CD8-positive, alpha-beta memory T cell (primary cell): ENCODE results near the gene WT1. TPM values are rescaled to one million over a fixed set of nuclear protein-coding genes. Genes with fewer than 3 reads are reported as not detected.

Source experiments
- CTCF ChIA-PET: fragments of 350-600 bp; sonication (Branson Sonifier 250); formaldehyde crosslinking; loops from one replicate; lab custom pipeline; 2021; ENCODE audit warnings: antibody characterized with exemption; lab: Charles Lee
- POLR2A ChIA-PET: fragments of 350-600 bp; sonication (Branson Sonifier 250); formaldehyde crosslinking; loops from one replicate; lab custom pipeline; 2021; ENCODE audit warnings: antibody characterized with exemption; lab: Charles Lee
- DNase-seq, 5 donors: peaks; one replicate each; pipeline versions ENCODE4 v3.0.0 to v3.0.0-alpha.2; 2020 to 2022; ENCODE audit warnings: mixed read lengths in 1 of 5
- H3K27ac ChIP-seq: one replicate; pipeline ENCODE4 v1.7.0; 2013; ENCODE audit warnings: low read depth, mild to moderate bottlenecking, low read length, moderate library complexity
- H3K27me3 ChIP-seq: 2 replicates; pipeline ENCODE4 v1.7.0; 2013; ENCODE audit warnings: low read length, mild to moderate bottlenecking; ENCODE audit not compliant: insufficient read depth, poor library complexity, severe bottlenecking
- H3K36me3 ChIP-seq: 2 replicates; pipeline ENCODE4 v1.7.0; 2013; ENCODE audit warnings: mild to moderate bottlenecking, low read length, moderate library complexity; ENCODE audit not compliant: insufficient read depth
- H3K4me1 ChIP-seq: 2 replicates; pipeline ENCODE4 v1.7.0; 2013; ENCODE audit warnings: mild to moderate bottlenecking, low read length, moderate library complexity; ENCODE audit not compliant: insufficient read depth
- H3K4me3 ChIP-seq: 2 replicates; pipeline ENCODE4 v1.7.0; 2013; ENCODE audit warnings: mild to moderate bottlenecking, low read length
- H3K9me3 ChIP-seq: 2 replicates; pipeline ENCODE4 v1.7.0; 2013; ENCODE audit warnings: mild to moderate bottlenecking, low read length
- H3K27ac Mint-ChIP-seq, 8 donors: one replicate each; pipeline ENCODE4 v1.8.0; 2020 to 2021; ENCODE audit warnings: mixed read lengths in 8 of 8, mild to moderate bottlenecking in 6 of 8, inconsistent platforms in 3 of 8, moderate library complexity in 3 of 8
- H3K27me3 Mint-ChIP-seq, 2 donors: one replicate each; pipeline ENCODE4 v1.8.0; 2020 to 2021; ENCODE audit warnings: mixed read lengths in 2 of 2, mild to moderate bottlenecking in 1 of 2, moderate library complexity in 1 of 2
- H3K36me3 Mint-ChIP-seq, 3 donors: one replicate each; pipeline ENCODE4 v1.8.0; 2020 to 2021; ENCODE audit warnings: mixed read lengths in 3 of 3, inconsistent platforms in 1 of 3, mild to moderate bottlenecking in 1 of 3
- H3K4me1 Mint-ChIP-seq, 3 donors: one replicate each; pipeline ENCODE4 v1.8.0; 2020 to 2021; ENCODE audit warnings: mixed read lengths in 3 of 3, inconsistent platforms in 1 of 3, mild to moderate bottlenecking in 1 of 3
- H3K4me3 Mint-ChIP-seq, 7 donors: one replicate each; pipeline ENCODE4 v1.8.0; 2020 to 2021; ENCODE audit warnings: mixed read lengths in 7 of 7, mild to moderate bottlenecking in 6 of 7, moderate library complexity in 4 of 7, inconsistent platforms in 2 of 7
- H3K9me3 Mint-ChIP-seq, 5 donors: one replicate each; pipeline ENCODE4 v1.8.0; 2020 to 2022; ENCODE audit warnings: mixed read lengths in 5 of 5, mild to moderate bottlenecking in 3 of 5, moderate library complexity in 2 of 5, inconsistent platforms in 1 of 5
- polyA plus RNA-seq: library from polyadenylated mRNA; unstranded; fragments of 300-500 nt; fragmentation: Illumina TruSeq; gene quantifications from one replicate; pipeline ENCODE4 v1.2.3, GENCODE V29; 2021
- total RNA-seq, 2 experiments: library from RNA; stranded (reverse); gene quantifications; one replicate each; pipeline ENCODE4 v1.2.3, GENCODE V29; 2021

WT1 gene
- total and polyA plus RNA-seq, 3 experiments from 2014 or later = not detected

DNA sequence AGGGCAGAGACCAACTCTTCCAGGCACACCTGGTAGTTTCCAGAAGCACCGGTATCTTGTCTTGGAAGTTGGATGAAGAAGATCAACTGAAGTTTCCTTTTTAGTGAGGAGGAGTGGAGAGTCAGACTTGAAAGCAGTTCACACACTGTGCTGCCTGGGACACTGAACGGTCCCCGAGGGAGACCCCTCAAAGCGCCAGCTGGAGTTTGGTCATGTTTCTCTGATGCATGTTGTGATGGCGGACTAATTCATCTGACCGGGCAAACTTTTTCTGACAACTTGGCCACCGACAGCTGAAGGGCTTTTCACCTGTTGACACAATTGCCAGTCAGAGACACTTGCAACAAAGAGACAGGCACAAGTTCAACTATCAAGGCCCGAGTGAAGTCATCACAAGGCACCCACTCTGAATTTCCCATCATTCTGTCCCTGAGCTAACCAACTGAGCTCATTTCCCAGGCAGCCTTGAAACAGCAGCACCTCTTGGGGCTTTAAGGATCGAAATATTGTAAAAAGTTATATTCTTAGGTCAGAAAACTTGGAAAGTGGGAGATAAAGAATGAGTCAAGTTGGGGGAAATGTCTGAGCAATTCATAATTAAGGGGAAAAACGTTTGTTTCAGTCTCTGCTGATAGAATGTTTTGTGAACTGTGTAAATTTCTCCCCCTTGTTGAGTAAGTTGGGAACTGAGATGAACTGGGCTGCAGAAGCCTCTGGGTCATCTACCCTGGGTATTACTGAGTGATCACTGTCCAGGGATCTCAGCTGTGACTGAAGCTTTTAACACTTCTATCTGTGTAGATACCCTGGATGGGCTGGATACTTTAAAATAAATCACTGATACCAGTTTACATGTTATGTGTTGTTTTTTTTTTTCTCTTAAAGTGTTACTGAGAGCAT is 46.2 kb downstream of the WT1 start:
- POLR2A ChIA-PET = no interaction called here
- H3K27ac ChIP-seq = no peak overlapping the region
- H3K4me1 ChIP-seq = no peaks in the 10 kb centered on the region
- no peaks in the 10 kb centered on the region for H3K27me3 ChIP-seq
- no peak overlapping the region for H3K4me3 Mint-ChIP-seq
- H3K4me3 ChIP-seq = no peak overlapping the region
- no peak for DNase-seq
- no peaks in the 10 kb centered on the region for H3K36me3 ChIP-seq
- H3K36me3 Mint-ChIP-seq = no peaks in the 10 kb centered on the region
- H3K9me3 Mint-ChIP-seq = no peaks in the 10 kb centered on the region
- peaks cover 5 to 15% of the 10 kb centered on the region in 2 donors for H3K27me3 Mint-ChIP-seq
- H3K4me1 Mint-ChIP-seq = no peaks in the 10 kb centered on the region
- no peaks in the 10 kb centered on the region for H3K9me3 ChIP-seq
- CTCF ChIA-PET = no interaction called here
- no peak overlapping the region for H3K27ac Mint-ChIP-seq

GRCh38 chr11:32388365-32388764 is 47.0 kb downstream of the WT1 start:
- Histone ChIP-seq H3K27me3 (no peaks in the 10 kb centered on the region), H3K4me1 (no peaks in the 10 kb centered on the region), H3K9me3 (no peaks in the 10 kb centered on the region), H3K27ac (no peak overlapping the region), H3K4me3 (no peak overlapping the region), H3K36me3 (no peaks in the 10 kb centered on the region)
- Mint-ChIP-seq H3K36me3 (no peaks in the 10 kb centered on the region), H3K27me3 (peaks cover 2 to 17% of the 10 kb centered on the region in 2 donors), H3K4me3 (no peak overlapping the region), H3K4me1 (no peaks in the 10 kb centered on the region), H3K27ac (no peak overlapping the region), H3K9me3 (no peaks in the 10 kb centered on the region)
- ChIA-PET POLR2A (no interaction called here), CTCF (no interaction called here)
- no peak for DNase-seq

GRCh38 chr11:32387411-32387810 is 47.9 kb downstream of the WT1 start:
- ChIA-PET CTCF (no interaction called here), POLR2A (no interaction called here)
- no peaks in the 10 kb centered on the region for H3K4me1 ChIP-seq

DNA sequence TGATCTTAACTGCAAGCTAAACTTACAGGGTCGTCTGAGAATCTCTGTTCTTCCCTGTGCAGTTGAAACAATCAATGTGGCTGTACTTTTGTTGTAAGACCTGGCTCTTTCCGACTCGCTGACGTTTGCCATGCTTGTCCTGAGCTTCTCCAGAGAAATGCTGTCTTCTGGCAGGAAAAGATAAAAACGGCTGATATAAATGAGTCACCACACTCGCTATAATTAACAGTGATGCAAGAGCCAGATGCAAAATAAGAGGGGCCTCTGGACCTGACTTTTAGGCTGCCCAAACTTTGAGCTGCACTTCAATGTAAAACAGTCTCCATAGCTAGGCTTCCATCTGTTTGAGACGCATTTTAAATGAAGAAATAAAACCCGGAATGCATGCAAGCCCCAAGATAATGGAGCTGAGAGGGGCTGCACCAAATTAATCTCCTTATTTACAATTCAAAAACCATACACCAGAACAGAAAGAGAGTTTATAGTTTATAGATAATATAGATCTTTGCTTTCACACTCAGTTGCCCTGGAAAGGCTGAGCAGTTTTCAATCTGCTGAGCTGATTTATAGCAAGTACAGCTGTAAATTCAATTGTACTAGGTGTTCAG is 48.5 kb downstream of the WT1 start:
- Histone ChIP-seq H3K4me3 (no peak overlapping the region), H3K27me3 (no peaks in the 10 kb centered on the region), H3K27ac (no peak overlapping the region), H3K36me3 (no peaks in the 10 kb centered on the region), H3K4me1 (no peaks in the 10 kb centered on the region), H3K9me3 (no peaks in the 10 kb centered on the region)
- ChIA-PET POLR2A (no interaction called here), CTCF (no interaction called here)
- DNase-seq = no peak
- peaks cover 0 to 1% (median 0%) of the 10 kb centered on the region in 5 donors for H3K9me3 Mint-ChIP-seq
- no peak overlapping the region for H3K27ac Mint-ChIP-seq
- H3K4me1 Mint-ChIP-seq = no peaks in the 10 kb centered on the region
- peaks cover 6 to 28% of the 10 kb centered on the region in 2 donors for H3K27me3 Mint-ChIP-seq
- no peaks in the 10 kb centered on the region for H3K36me3 Mint-ChIP-seq
- no peak overlapping the region for H3K4me3 Mint-ChIP-seq

More at GRCh38 chr11:32387411-32387810, 47.9 kb downstream of the WT1 start:
- H3K27ac Mint-ChIP-seq = no peak overlapping the region
- peaks cover 2 to 25% of the 10 kb centered on the region in 2 donors for H3K27me3 Mint-ChIP-seq
- no peak for DNase-seq
- no peaks in the 10 kb centered on the region for H3K36me3 ChIP-seq
- peaks cover 0 to 1% (median 0%) of the 10 kb centered on the region in 5 donors for H3K9me3 Mint-ChIP-seq
- H3K9me3 ChIP-seq = no peaks in the 10 kb centered on the region
- H3K4me3 ChIP-seq = no peak overlapping the region
- no peak overlapping the region for H3K27ac ChIP-seq
- no peaks in the 10 kb centered on the region for H3K36me3 Mint-ChIP-seq
- no peaks in the 10 kb centered on the region for H3K4me1 Mint-ChIP-seq
- H3K4me3 Mint-ChIP-seq = no peak overlapping the region
- H3K27me3 ChIP-seq = no peaks in the 10 kb centered on the region

- Mint-ChIP-seq H3K27ac (peak overlapping the region in 1 of 8 donors; percentile 26), H3K27me3 (peaks cover 6 to 28% of the 10 kb centered on the region in 2 donors)
- H3K9me3 ChIP-seq = no peaks in the 10 kb centered on the region
Observed at GRCh38 chr11:32385998-32386397, 49.3 kb downstream of the WT1 start.

GRCh38 chr11:32382339-32383049 is 52.8 kb downstream of the WT1 start:
- DNase-seq = no peak
- Histone ChIP-seq H3K36me3 (no peaks in the 10 kb centered on the region), H3K9me3 (no peaks in the 10 kb centered on the region), H3K4me1 (no peaks in the 10 kb centered on the region), H3K27me3 (no peaks in the 10 kb centered on the region), H3K27ac (no peak overlapping the region), H3K4me3 (no peak overlapping the region)
- no peak overlapping the region for H3K27ac Mint-ChIP-seq
- H3K27me3 Mint-ChIP-seq = peaks cover 6 to 36% of the 10 kb centered on the region in 2 donors
- ChIA-PET CTCF (no interaction called here), POLR2A (no interaction called here)
- peaks cover 0 to 1% (median 0%) of the 10 kb centered on the region in 5 donors for H3K9me3 Mint-ChIP-seq
- H3K4me1 Mint-ChIP-seq = no peaks in the 10 kb centered on the region
- no peak overlapping the region for H3K4me3 Mint-ChIP-seq
- H3K36me3 Mint-ChIP-seq = no peaks in the 10 kb centered on the region

More at GRCh38 chr11:32385998-32386397, 49.3 kb downstream of the WT1 start:
- DNase-seq = no peak
- Histone ChIP-seq H3K4me1 (no peaks in the 10 kb centered on the region), H3K36me3 (no peaks in the 10 kb centered on the region), H3K27me3 (no peaks in the 10 kb centered on the region), H3K4me3 (no peak overlapping the region), H3K27ac (no peak overlapping the region)
- Mint-ChIP-seq H3K4me3 (no peak overlapping the region), H3K4me1 (no peaks in the 10 kb centered on the region), H3K36me3 (no peaks in the 10 kb centered on the region), H3K9me3 (peaks cover 0 to 1% (median 0%) of the 10 kb centered on the region in 5 donors)
- ChIA-PET CTCF (no interaction called here), POLR2A (no interaction called here)

GRCh38 chr11:32381179-32381578 is 54.2 kb downstream of the WT1 start:
- no peaks in the 10 kb centered on the region for H3K36me3 Mint-ChIP-seq
- H3K4me1 Mint-ChIP-seq = no peaks in the 10 kb centered on the region
- H3K27ac ChIP-seq = no peak overlapping the region
- H3K36me3 ChIP-seq = no peaks in the 10 kb centered on the region
- H3K27me3 ChIP-seq = no peaks in the 10 kb centered on the region
- ChIA-PET CTCF (no interaction called here), POLR2A (no interaction called here)
- H3K4me3 Mint-ChIP-seq = no peak overlapping the region
- no peak overlapping the region for H3K27ac Mint-ChIP-seq
- H3K9me3 ChIP-seq = no peaks in the 10 kb centered on the region
- H3K4me3 ChIP-seq = no peak overlapping the region
- H3K27me3 Mint-ChIP-seq = peaks cover 6 to 36% of the 10 kb centered on the region in 2 donors
- H3K4me1 ChIP-seq = no peaks in the 10 kb centered on the region
- DNase-seq = no peak
- H3K9me3 Mint-ChIP-seq = peaks cover 0 to 1% (median 0%) of the 10 kb centered on the region in 5 donors

DNA sequence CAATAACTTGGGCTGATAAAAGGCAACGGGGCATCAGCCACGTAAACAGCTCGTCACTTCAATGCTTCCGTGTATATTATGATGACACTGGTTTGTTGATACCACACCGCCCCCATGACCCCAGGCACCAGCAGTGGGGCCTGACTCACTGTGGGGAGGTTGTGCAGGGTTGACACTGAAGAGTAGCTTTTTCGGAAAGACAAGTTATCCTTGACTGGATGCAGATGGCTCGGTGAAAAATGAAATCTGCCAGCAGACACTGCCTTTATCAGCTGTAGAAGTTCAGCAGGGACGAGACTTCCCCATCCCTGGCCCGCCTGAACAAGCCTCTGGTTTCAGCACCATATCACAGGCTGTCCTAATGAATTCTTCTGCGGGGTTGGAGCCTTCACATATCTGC is 55.6 kb downstream of the WT1 start:
- H3K4me1 Mint-ChIP-seq = no peaks in the 10 kb centered on the region
- no peak overlapping the region for H3K4me3 Mint-ChIP-seq
- H3K27me3 Mint-ChIP-seq = peaks cover 8 to 37% of the 10 kb centered on the region in 2 donors
- H3K27ac Mint-ChIP-seq = no peak overlapping the region
- H3K4me3 ChIP-seq = no peak overlapping the region
- no peaks in the 10 kb centered on the region for H3K36me3 ChIP-seq
- CTCF ChIA-PET = no interaction called here
- H3K4me1 ChIP-seq = no peaks in the 10 kb centered on the region
- H3K9me3 Mint-ChIP-seq = peaks cover 0 to 2% (median 0%) of the 10 kb centered on the region in 5 donors
- no peak overlapping the region for H3K27ac ChIP-seq
- no peaks in the 10 kb centered on the region for H3K9me3 ChIP-seq
- DNase-seq = no peak
- no peaks in the 10 kb centered on the region for H3K36me3 Mint-ChIP-seq
- H3K27me3 ChIP-seq = no peaks in the 10 kb centered on the region
- POLR2A ChIA-PET = no interaction called here
